Neural cell (in vitro differentiated cells): ENCODE data around the gene NAMPT. TPM values are rescaled to one million over a fixed set of nuclear protein-coding genes. Genes with fewer than 3 reads are reported as not detected.

Experiments used
- H2AFZ ChIP-seq: fragments of 200-600, 300-800 bp; sonication (generic), shearing (Covaris generic); 2 replicates; pipeline ENCODE4 v1.6.0; 2014; ENCODE audit warnings: low read depth, mild to moderate bottlenecking, antibody characterized with exemption, low read length, moderate library complexity
- H3F3A ChIP-seq: fragments of 200-600 bp; shearing (Covaris generic); 2 replicates; pipeline ENCODE4 v1.6.1; 2016; ENCODE audit warnings: mild to moderate bottlenecking, moderate library complexity, mixed read lengths, antibody characterized with exemption, low read length; ENCODE audit not compliant: insufficient read depth, poor library complexity, severe bottlenecking
- H3K27ac ChIP-seq: fragments of 200-600, 300-800 bp; sonication (generic), shearing (Covaris generic); 2 replicates; pipeline ENCODE4 v1.5.1; 2014; ENCODE audit warnings: mild to moderate bottlenecking, low read length, moderate library complexity
- H3K27me3 ChIP-seq: fragments of 300-800, 200-600 bp; sonication (generic), shearing (Covaris generic); 2 replicates; pipeline ENCODE4 v1.6.0; 2014; ENCODE audit warnings: mild to moderate bottlenecking, low read depth, low read length, moderate library complexity; ENCODE audit not compliant: insufficient read depth
- H3K36me3 ChIP-seq: fragments of 300-800, 200-600 bp; sonication (generic), shearing (Covaris generic); 2 replicates; pipeline ENCODE4 v1.5.1; 2014; ENCODE audit warnings: mild to moderate bottlenecking, antibody characterized with exemption, low read length, moderate library complexity; ENCODE audit not compliant: insufficient read depth
- H3K4me2 ChIP-seq: fragments of 300-800, 200-600 bp; sonication (generic), shearing (Covaris generic); 2 replicates; pipeline ENCODE4 v1.6.0; 2014; ENCODE audit warnings: mild to moderate bottlenecking, low read length
- H3K4me3 ChIP-seq: fragments of 300-800, 200-600 bp; sonication (generic), shearing (Covaris generic); 2 replicates; pipeline ENCODE4 v1.5.1; 2014; ENCODE audit warnings: mild to moderate bottlenecking, low read length, moderate library complexity
- H3K79me2 ChIP-seq: fragments of 200-600 bp; shearing (Covaris generic); replicated peaks from 2 replicates; pipeline ENCODE4 v1.6.0; 2014; ENCODE audit warnings: mild to moderate bottlenecking, low read length, moderate library complexity; ENCODE audit not compliant: insufficient read depth
- H3K9ac ChIP-seq: fragments of 300-800, 200-600 bp; sonication (generic), shearing (Covaris generic); 2 replicates; pipeline ENCODE4 v1.6.1; 2016; ENCODE audit warnings: mild to moderate bottlenecking, low read length, mixed read lengths
- H3K9me2 ChIP-seq: fragments of 200-600 bp; shearing (Covaris generic); 2 replicates; pipeline ENCODE4 v1.6.1; 2016; ENCODE audit warnings: mild to moderate bottlenecking, low read length, mixed read lengths; ENCODE audit not compliant: insufficient read depth
- H3K9me3 ChIP-seq: fragments of 200-600, 300-800 bp; sonication (generic), shearing (Covaris generic); 2 replicates; pipeline ENCODE4 v1.6.1; 2016; ENCODE audit warnings: mild to moderate bottlenecking, mixed run types, low read length, moderate library complexity, mixed read lengths
- H4K20me1 ChIP-seq: fragments of 200-600 bp; shearing (Covaris generic); 2 replicates; pipeline ENCODE4 v1.6.1; 2016; ENCODE audit warnings: mild to moderate bottlenecking, mixed run types; ENCODE audit not compliant: insufficient read depth
- EP300 ChIP-seq: fragments of 450-650 bp; conservative IDR thresholded peaks from 2 replicates; pipeline ENCODE4 v1.6.1; 2014; ENCODE audit warnings: antibody characterized with exemption, mild to moderate bottlenecking, moderate library complexity; ENCODE audit not compliant: poor library complexity, severe bottlenecking
- EZH2 ChIP-seq: fragments of 200-600, 300-800 bp; shearing (Covaris generic), sonication (generic); IDR thresholded peaks from 2 replicates; pipeline ENCODE4 v1.6.1; 2014; ENCODE audit warnings: antibody characterized with exemption, low read length, borderline replicate concordance, mild to moderate bottlenecking; ENCODE audit not compliant: insufficient read depth, poor library complexity, severe bottlenecking
- MXI1 ChIP-seq: fragments of 450-650 bp; conservative IDR thresholded peaks from 2 replicates; pipeline ENCODE4 v1.6.1; 2014; ENCODE audit warnings: antibody characterized with exemption, mild to moderate bottlenecking; ENCODE audit not compliant: poor library complexity, severe bottlenecking
- POLR2AphosphoS5 ChIP-seq: IDR thresholded peaks from 2 replicates; pipeline ENCODE4 v1.6.1; 2012
- RAD21 ChIP-seq: fragments of 450-650 bp; conservative IDR thresholded peaks from 2 replicates; pipeline ENCODE4 v1.6.1; 2014; ENCODE audit warnings: antibody characterized with exemption, mild to moderate bottlenecking, moderate library complexity
- SMC3 ChIP-seq: fragments of 450-650 bp; conservative IDR thresholded peaks from 2 replicates; pipeline ENCODE4 v1.6.1; 2014; ENCODE audit warnings: antibody characterized with exemption, mild to moderate bottlenecking, moderate library complexity; ENCODE audit not compliant: poor library complexity
- TAF1 ChIP-seq: IDR thresholded peaks from 2 replicates; pipeline ENCODE4 v1.6.1; 2012; ENCODE audit warnings: low read depth
- polyA plus RNA-seq: library from polyadenylated mRNA; depleted of rRNA; stranded (reverse); fragments of >200 nt; gene quantifications from 2 replicates; pipeline ENCODE4 v1.2.3, GENCODE V29; 2014
- TF ChIP-seq, protein P1 (sequence below): fragments of 450-650 bp; IDR thresholded peaks from 2 replicates; pipeline ENCODE4 v1.5.1; 2014; ENCODE audit warnings: antibody characterized with exemption, mild to moderate bottlenecking, moderate library complexity; ENCODE audit not compliant: poor library complexity, severe bottlenecking
- TF ChIP-seq, protein P2 (sequence below): IDR thresholded peaks from 2 replicates; pipeline ENCODE4 v1.6.1; 2012; ENCODE audit warnings: borderline replicate concordance

Gene NAMPT
- polyA plus RNA-seq, 1 donor from 2014 or later: 34.0 TPM

DNA sequence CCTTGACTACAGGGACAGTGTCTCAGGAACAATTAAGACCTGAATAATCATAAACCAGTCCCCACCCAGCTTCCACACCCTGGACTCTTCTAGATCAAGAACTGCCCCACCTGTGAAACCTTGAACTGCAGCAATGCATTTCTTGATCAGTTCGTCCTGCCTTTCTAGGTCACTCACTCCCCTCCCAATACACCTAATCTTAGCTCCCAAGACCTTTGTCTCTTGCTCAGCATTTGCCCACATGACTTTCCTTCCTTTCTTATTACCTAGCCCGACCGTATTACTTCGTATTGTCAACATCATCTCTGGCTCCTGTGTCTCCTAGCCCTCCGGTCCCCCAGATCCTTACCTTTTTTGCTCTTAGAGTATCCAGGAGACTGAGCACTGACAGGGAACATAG lies 5.5 kb upstream of the NAMPT start:
- Histone ChIP-seq H2AFZ (no peak overlapping the region), H3K79me2 (no peaks in the 10 kb centered on the region), H3K36me3 (no peaks in the 10 kb centered on the region), H3K9me3 (no peaks in the 10 kb centered on the region), H3K9me2 (no peaks in the 10 kb centered on the region), H4K20me1 (no peaks in the 10 kb centered on the region), H3F3A (peaks cover 6% of the 10 kb centered on the region), H3K9ac (no peak overlapping the region), H3K4me3 (no peak overlapping the region), H3K27me3 (no peaks in the 10 kb centered on the region), H3K4me2 (no peak overlapping the region), H3K27ac (no peak overlapping the region)
- TF ChIP-seq, protein P1, sequence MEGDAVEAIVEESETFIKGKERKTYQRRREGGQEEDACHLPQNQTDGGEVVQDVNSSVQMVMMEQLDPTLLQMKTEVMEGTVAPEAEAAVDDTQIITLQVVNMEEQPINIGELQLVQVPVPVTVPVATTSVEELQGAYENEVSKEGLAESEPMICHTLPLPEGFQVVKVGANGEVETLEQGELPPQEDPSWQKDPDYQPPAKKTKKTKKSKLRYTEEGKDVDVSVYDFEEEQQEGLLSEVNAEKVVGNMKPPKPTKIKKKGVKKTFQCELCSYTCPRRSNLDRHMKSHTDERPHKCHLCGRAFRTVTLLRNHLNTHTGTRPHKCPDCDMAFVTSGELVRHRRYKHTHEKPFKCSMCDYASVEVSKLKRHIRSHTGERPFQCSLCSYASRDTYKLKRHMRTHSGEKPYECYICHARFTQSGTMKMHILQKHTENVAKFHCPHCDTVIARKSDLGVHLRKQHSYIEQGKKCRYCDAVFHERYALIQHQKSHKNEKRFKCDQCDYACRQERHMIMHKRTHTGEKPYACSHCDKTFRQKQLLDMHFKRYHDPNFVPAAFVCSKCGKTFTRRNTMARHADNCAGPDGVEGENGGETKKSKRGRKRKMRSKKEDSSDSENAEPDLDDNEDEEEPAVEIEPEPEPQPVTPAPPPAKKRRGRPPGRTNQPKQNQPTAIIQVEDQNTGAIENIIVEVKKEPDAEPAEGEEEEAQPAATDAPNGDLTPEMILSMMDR: no peak
- TF ChIP-seq MXI1 (no peak), EZH2 (no peak), TAF1 (no peak), EP300 (no peak), POLR2AphosphoS5 (no peak), RAD21 (no peak), SMC3 (no peak)
- TF ChIP-seq, protein P2, sequence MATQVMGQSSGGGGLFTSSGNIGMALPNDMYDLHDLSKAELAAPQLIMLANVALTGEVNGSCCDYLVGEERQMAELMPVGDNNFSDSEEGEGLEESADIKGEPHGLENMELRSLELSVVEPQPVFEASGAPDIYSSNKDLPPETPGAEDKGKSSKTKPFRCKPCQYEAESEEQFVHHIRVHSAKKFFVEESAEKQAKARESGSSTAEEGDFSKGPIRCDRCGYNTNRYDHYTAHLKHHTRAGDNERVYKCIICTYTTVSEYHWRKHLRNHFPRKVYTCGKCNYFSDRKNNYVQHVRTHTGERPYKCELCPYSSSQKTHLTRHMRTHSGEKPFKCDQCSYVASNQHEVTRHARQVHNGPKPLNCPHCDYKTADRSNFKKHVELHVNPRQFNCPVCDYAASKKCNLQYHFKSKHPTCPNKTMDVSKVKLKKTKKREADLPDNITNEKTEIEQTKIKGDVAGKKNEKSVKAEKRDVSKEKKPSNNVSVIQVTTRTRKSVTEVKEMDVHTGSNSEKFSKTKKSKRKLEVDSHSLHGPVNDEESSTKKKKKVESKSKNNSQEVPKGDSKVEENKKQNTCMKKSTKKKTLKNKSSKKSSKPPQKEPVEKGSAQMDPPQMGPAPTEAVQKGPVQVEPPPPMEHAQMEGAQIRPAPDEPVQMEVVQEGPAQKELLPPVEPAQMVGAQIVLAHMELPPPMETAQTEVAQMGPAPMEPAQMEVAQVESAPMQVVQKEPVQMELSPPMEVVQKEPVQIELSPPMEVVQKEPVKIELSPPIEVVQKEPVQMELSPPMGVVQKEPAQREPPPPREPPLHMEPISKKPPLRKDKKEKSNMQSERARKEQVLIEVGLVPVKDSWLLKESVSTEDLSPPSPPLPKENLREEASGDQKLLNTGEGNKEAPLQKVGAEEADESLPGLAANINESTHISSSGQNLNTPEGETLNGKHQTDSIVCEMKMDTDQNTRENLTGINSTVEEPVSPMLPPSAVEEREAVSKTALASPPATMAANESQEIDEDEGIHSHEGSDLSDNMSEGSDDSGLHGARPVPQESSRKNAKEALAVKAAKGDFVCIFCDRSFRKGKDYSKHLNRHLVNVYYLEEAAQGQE: no peak

DNA sequence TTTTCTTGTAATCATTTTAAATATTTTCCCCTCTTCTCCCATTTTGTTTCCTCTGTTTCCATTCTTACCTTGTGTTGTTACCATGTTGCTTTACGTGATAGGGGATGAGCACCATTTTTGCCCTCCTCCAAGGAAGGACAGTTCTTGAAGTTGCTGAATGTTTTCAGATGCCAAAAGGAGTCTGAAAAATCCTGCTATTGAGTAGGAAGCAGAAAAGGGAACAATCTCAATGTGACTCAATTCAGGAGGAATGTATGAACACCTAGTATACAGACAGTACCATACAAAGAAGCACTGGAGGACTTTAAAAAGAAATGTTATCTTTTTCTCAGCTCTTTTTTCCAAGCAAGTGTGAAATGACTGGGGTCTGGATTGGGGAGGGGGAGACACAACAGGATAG lies 5.1 kb upstream of the NAMPT start:
- no peaks in the 10 kb centered on the region for H3K27me3 ChIP-seq
- no peaks in the 10 kb centered on the region for H3K9me3 ChIP-seq
- peaks cover 7% of the 10 kb centered on the region for H3F3A ChIP-seq
- H4K20me1 ChIP-seq: no peaks in the 10 kb centered on the region
- H3K9me2 ChIP-seq: no peaks in the 10 kb centered on the region
- no peak overlapping the region for H3K4me2 ChIP-seq
- H3K79me2 ChIP-seq: no peaks in the 10 kb centered on the region
- H3K27ac ChIP-seq: no peak overlapping the region
- no peak overlapping the region for H3K4me3 ChIP-seq
- no peak for TF ChIP-seq EZH2
- TF ChIP-seq, protein P1: no peak
- no peak for TF ChIP-seq POLR2AphosphoS5
- no peak for TF ChIP-seq MXI1
- TF ChIP-seq EP300: no peak
- no peak overlapping the region for H3K9ac ChIP-seq
- H2AFZ ChIP-seq: no peak overlapping the region
- no peaks in the 10 kb centered on the region for H3K36me3 ChIP-seq
